LHCN-M2 (cell line): Measurements from ENCODE around the gene ANKRD2. TPM values are rescaled to one million over a fixed set of nuclear protein-coding genes. Genes with fewer than 3 reads are reported as not detected.
A peak's percentile ranks its signal among the peaks of the same experiment; 100 is the strongest.
"Not testable (repeated sequence)": the region's sequence is repeated elsewhere in the genome, so short reads cannot be mapped to it uniquely, and the experiment has no call there.

Experiments
- DNase-seq: peaks from one replicate; pipeline ENCODE4 v3.0.0-alpha.2; 2012; ENCODE audit warnings: low read depth
- polyA plus RNA-seq: library from polyadenylated mRNA; unstranded; fragments of >200 nt; gene quantifications from one replicate; pipeline ENCODE4 v1.2.1, GENCODE V29; 2012; ENCODE audit warnings: missing spikeins
- total RNA-seq: library from RNA; depleted of rRNA; stranded (reverse); fragments of >200 nt; gene quantifications from 2 replicates; pipeline ENCODE4 v1.2.3, GENCODE V29; 2014; rRNA removed

ANKRD2 gene
- 0.11 TPM in 1 of 2 replicates, not detected in the other for total RNA-seq
- 0.73 TPM for polyA plus RNA-seq

GRCh38 chr10:97572214-97572989, at the start of gene ANKRD2:
ANKRD2 (plus strand) TSS chr10:97572779; CDS start chr10:97572789, 10 bp downstream.
- DNase-seq: peak; percentile 72

GRCh38 chr10:97522937-97523336, 49.6 kb upstream of the ANKRD2 start:
- DNase-seq: no peak

GRCh38 chr10:97525086-97525485, 47.5 kb upstream of the ANKRD2 start:
- DNase-seq: no peak

DNA sequence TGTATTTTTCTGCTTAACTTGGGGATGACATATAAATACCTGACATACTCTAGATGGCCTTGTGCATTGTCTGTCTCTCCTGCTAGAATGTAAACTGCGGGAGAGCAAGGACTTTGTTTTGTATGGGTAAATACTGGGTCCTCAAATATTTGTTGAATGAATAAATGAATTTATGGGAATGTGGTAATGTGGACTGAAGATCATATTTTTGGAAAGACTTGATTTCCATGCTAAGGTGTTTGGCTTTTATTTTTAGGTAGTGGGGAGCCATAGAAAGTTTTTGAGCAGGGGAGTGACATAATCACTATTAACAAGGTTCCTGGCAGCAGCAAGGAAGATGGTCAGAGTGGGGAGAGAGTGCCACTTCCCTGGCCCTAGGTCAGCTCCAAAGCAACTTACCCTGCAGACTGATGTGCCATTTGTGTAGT, 46.9 kb upstream of the ANKRD2 start:
- DNase-seq: no peak

- not testable (repeated sequence) for DNase-seq
Observed at GRCh38 chr10:97528876-97529275, 43.7 kb upstream of the ANKRD2 start.

DNA sequence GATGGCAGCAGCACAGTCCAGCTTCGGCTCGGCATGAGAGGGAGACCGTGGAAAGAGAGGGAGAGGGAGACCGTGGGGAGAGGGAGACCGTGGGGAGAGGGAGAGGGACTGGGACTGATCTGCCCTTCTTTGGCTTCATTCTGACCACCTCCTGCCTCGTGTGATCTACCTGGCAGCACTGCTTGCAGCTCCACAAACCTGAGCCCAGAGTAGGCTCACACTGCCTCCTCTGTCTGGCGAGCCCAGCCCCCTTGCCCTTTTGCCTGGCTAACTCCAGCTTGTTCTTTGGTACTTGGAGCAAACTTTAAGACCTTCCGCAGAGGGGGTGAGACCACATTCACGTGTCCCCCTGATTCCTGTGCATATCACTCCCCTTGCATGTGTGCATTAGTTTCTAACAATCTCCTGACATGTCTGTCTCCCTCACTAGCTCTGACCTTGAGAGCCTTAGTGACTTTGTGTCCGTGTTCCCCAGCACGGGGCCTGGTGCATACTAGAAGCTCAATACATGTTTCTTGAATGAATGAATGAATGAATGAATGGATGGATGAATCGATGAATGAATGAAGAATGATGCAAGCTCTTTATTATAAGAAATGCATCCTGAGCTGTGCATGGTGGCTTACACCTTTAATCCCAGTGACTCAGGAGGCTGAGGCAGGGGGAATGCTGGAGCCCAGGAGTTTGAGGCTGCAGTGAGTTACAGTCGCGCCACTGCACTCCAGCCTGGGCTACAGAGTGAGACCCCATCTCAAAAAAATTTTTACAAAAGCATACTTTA, 42.7 kb upstream of the ANKRD2 start:
- DNase-seq: no peak

GRCh38 chr10:97531401-97531986, 41.1 kb upstream of the ANKRD2 start:
- peak; percentile 70 for DNase-seq

DNA sequence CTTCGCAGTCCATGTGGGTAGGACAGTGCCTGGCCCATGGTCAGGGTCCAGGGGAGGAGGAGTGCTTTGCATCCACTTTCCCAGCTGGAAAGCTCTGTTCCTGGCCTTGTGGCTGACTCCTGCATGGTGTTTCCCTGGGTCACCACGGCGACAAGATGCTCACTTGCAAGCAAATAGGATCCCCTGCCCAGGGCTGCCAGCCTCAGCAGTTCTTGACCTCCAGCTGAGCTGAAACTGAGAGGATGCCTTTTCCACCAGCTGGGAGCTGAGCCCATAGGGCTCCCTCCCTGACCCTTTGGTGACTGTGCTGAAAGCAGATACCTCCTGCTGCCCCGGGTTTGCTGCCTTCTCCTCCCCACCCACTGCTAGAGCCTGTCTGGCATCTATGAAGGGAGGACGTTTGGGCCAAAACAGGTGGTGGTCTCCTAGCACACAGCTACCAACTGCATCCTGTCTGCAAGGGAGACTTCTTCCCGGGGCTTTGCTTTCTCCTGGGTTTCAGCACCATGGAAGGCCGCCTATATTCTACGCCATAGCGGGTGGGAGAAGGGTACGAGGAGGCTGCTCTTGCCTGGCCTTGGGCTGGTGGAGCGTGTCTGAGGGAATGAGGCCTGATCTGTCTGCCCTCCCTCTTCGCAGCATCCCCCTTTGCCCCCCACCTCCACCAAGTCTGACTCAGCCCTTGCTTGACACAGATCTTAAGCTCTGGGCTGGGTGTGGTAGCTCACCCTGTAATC, 39.5 kb upstream of the ANKRD2 start:
- DNase-seq: peak; percentile 89

- DNase-seq: no peak
Observed at GRCh38 chr10:97533888-97534287, 38.7 kb upstream of the ANKRD2 start.

- no peak for DNase-seq
Observed at GRCh38 chr10:97534746-97535367, 37.7 kb upstream of the ANKRD2 start.

GRCh38 chr10:97537186-97537869, 35.3 kb upstream of the ANKRD2 start:
- no peak for DNase-seq

DNA sequence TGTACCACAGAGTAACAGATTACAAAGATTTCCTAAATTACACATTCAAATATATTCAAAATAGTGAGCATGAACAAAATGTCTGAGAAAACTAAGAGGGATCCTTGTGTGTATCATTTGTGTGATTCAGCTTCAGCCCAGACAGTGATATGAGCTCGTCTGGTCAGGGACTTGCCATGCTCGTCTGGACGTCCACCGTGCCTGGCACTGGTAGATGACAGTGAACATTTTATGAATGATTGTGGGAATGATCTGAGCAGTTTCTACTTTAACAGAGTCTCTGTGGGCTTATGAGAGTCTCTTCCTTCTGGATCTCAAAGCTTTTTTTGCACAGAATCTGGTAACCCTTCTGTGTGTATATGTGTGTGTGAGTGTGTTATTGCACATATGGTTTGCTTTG, 34.2 kb upstream of the ANKRD2 start:
- peak; percentile 41 for DNase-seq

- no peak for DNase-seq
Observed at GRCh38 chr10:97538839-97539238, 33.7 kb upstream of the ANKRD2 start.

DNA sequence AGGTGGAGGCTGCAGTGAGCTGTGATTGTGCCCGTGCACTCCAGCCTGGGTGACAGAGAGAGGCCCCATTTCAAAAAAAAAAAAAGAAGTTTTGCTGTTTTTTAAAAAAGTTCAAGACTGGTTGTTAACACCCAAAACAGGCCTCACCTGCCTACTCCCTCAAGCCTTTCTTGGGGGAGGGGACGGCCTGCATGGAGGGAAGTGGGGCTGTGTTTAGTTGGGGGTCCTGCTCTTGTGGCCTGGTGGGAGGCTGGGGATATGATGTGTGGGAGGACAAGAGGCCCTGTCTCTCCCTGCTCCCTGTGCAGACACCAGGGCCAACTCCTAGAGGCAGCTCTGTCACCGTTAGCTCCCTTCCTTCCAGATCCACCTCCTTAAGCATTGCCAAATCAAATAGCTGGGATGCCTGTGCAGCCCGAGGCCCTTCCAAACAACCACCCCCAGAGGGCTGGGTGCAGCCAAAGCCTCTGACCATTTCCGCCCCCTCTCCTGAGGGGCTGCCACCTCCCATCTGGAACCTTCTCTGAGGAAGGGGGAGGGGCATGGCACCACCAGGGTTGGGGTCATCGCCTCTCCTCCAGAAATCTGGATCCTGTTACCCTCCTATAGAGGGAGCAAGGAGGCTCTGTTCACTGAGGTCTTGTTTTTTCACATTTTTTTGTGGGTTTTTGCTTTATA, 32.9 kb upstream of the ANKRD2 start:
- peak; percentile 40 for DNase-seq

- DNase-seq: peak; percentile 54
Observed at GRCh38 chr10:97540669-97541500, 31.7 kb upstream of the ANKRD2 start.

DNA sequence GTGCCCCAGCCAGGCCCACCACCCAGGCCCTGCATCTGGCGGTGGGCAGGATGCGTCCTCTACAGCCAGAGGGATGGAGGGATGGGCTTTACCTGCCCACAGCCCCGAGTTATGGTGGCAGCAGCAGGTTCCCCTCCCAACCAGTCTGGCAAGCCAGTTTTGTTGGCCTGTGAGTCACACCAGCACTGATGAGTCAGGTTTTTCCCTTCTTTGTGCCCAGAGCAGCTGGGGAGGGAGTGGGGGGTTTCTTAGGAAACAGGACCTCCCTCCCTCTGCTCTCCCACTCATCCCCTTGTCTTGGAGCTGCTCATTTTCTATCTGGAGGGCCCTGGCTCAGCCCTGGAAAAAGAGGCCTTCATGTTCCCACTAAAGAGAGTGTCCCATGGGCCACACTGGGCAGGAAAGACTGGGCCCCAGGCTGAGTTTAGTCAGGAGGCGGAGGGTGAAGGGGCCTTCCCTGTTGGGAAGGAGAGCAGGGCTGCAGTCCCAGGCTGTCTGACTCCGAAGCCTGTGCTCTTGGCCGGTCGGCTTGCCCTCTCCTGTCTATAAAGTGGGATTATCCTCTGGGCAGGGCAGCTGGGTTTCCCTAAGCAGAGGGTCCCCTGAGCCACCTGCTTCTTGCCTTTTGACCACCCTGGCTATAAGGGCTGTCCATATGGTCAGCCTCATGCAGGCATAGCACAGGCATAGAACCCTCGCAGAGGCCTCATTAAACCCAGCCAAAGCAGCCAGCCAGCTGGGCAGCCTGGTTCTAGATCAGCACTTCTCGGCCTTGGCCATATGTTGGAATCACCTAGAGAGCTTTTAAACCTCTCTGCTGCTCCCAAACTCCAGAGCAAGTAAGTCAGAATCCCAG, 30.2 kb upstream of the ANKRD2 start:
- DNase-seq: peak; percentile 97

DNA sequence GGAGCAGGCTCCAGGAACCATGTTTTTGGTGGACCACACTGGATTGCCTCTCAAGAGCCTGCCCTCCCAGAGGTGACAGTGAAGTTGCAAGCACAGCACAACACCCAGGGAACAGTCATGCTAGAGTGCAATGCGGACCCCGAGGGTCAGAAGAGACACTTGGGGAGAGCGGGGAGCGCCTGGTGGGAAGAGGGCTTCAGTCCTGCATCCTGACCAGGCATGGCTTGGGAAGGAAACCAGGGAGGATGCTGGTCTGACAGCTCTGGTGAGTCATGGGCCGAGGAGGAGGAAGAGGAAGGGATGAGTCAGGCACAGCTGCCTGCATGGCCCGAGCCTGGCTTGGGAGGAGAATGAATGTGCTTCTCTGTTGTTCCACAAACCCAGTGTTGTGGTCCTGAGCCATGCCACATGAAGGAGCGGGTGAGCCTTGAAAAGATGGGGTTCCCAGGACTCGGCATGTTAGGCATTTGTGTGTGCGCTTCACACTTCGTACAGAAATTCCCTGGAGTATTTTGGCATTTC, 29.5 kb upstream of the ANKRD2 start:
- peak; percentile 100 for DNase-seq
